IPS-20b (cell line): ENCODE data around the gene MDN1.

ENCODE experiments used
- H3K27ac ChIP-seq: one replicate; pipeline ENCODE4 v1.5.1; 2013; ENCODE audit warnings: low read length
- H3K27me3 ChIP-seq: 2 replicates; pipeline ENCODE4 v1.6.1; 2013; ENCODE audit warnings: mild to moderate bottlenecking, low read length, inconsistent platforms; ENCODE audit not compliant: insufficient read depth
- H3K36me3 ChIP-seq: 2 replicates; pipeline ENCODE4 v1.6.1; 2013; ENCODE audit warnings: low read depth, mild to moderate bottlenecking, inconsistent platforms, low read length, moderate library complexity; ENCODE audit not compliant: insufficient read depth
- H3K4me1 ChIP-seq: 2 replicates; pipeline ENCODE4 v1.6.1; 2013; ENCODE audit warnings: mild to moderate bottlenecking, control low read depth, inconsistent platforms, low read length, moderate library complexity; ENCODE audit not compliant: insufficient read depth
- H3K4me3 ChIP-seq: 2 replicates; pipeline ENCODE4 v1.5.1; 2013; ENCODE audit warnings: mild to moderate bottlenecking, low read length, inconsistent platforms
- H3K9ac ChIP-seq: 2 replicates; pipeline ENCODE4 v1.6.1; 2013; ENCODE audit warnings: low read depth, mild to moderate bottlenecking, inconsistent platforms, low read length, moderate library complexity
- H3K9me3 ChIP-seq: 2 replicates; pipeline ENCODE4 v1.6.1; 2013; ENCODE audit warnings: mild to moderate bottlenecking, low read depth, low read length, inconsistent platforms; ENCODE audit not compliant: insufficient read depth

Gene MDN1

GRCh38 chr6:89711801-89712200 lies 107.8 kb downstream of the MDN1 start:
- peaks cover 97% of the 10 kb centered on the region for H3K36me3 ChIP-seq
- no peak overlapping the region for H3K9ac ChIP-seq
- no peaks in the 10 kb centered on the region for H3K9me3 ChIP-seq

GRCh38 chr6:89708316-89708715 lies 111.3 kb downstream of the MDN1 start:
- no peaks in the 10 kb centered on the region for H3K9me3 ChIP-seq
- H3K36me3 ChIP-seq, result peaks cover 99% of the 10 kb centered on the region
- H3K4me3 ChIP-seq, result no peak overlapping the region
- no peaks in the 10 kb centered on the region for H3K4me1 ChIP-seq
- H3K27ac ChIP-seq, result no peak overlapping the region
- no peak overlapping the region for H3K9ac ChIP-seq
- no peaks in the 10 kb centered on the region for H3K27me3 ChIP-seq

More at GRCh38 chr6:89711801-89712200, 107.8 kb downstream of the MDN1 start:
- Histone ChIP-seq H3K4me1 (no peaks in the 10 kb centered on the region), H3K27me3 (no peaks in the 10 kb centered on the region), H3K4me3 (no peak overlapping the region), H3K27ac (no peak overlapping the region)

GRCh38 chr6:89707766-89708165 lies 111.8 kb downstream of the MDN1 start:
- Histone ChIP-seq H3K4me1 (no peaks in the 10 kb centered on the region), H3K4me3 (no peak overlapping the region), H3K36me3 (peaks cover 99% of the 10 kb centered on the region), H3K27me3 (no peaks in the 10 kb centered on the region), H3K9me3 (no peaks in the 10 kb centered on the region), H3K27ac (no peak overlapping the region), H3K9ac (no peak overlapping the region)

GRCh38 chr6:89706121-89706520 lies 113.5 kb downstream of the MDN1 start:
- Histone ChIP-seq H3K4me1 (no peaks in the 10 kb centered on the region), H3K9ac (no peak overlapping the region), H3K27me3 (no peaks in the 10 kb centered on the region), H3K9me3 (no peaks in the 10 kb centered on the region), H3K36me3 (peaks cover 100% of the 10 kb centered on the region), H3K27ac (no peak overlapping the region), H3K4me3 (no peak overlapping the region)

GRCh38 chr6:89703292-89703691 lies 116.3 kb downstream of the MDN1 start:
- Histone ChIP-seq H3K9ac (no peak overlapping the region), H3K27ac (no peak overlapping the region), H3K4me3 (no peak overlapping the region), H3K27me3 (no peaks in the 10 kb centered on the region), H3K36me3 (peaks cover 100% of the 10 kb centered on the region), H3K9me3 (no peaks in the 10 kb centered on the region), H3K4me1 (no peaks in the 10 kb centered on the region)

GRCh38 chr6:89702349-89702748 lies 117.2 kb downstream of the MDN1 start:
- Histone ChIP-seq H3K9me3 (no peaks in the 10 kb centered on the region), H3K27ac (no peak overlapping the region), H3K4me1 (no peaks in the 10 kb centered on the region), H3K27me3 (no peaks in the 10 kb centered on the region), H3K4me3 (no peak overlapping the region), H3K9ac (no peak overlapping the region), H3K36me3 (peaks cover 100% of the 10 kb centered on the region)

- peaks cover 100% of the 10 kb centered on the region for H3K36me3 ChIP-seq
- no peak overlapping the region for H3K9ac ChIP-seq
- no peaks in the 10 kb centered on the region for H3K27me3 ChIP-seq
- no peak overlapping the region for H3K27ac ChIP-seq
- peaks cover 18% of the 10 kb centered on the region for H3K4me1 ChIP-seq
- H3K4me3 ChIP-seq, result no peak overlapping the region
- H3K9me3 ChIP-seq, result no peaks in the 10 kb centered on the region
These were observed 123.9 kb downstream of the MDN1 start for GRCh38 chr6:89695667-89696066.

GRCh38 chr6:89694428-89694827 lies 125.2 kb downstream of the MDN1 start:
- Histone ChIP-seq H3K27me3 (no peaks in the 10 kb centered on the region), H3K27ac (no peak overlapping the region), H3K36me3 (peaks cover 95% of the 10 kb centered on the region)

GRCh38 chr6:89693207-89693606 lies 126.4 kb downstream of the MDN1 start:
- Histone ChIP-seq H3K27me3 (no peaks in the 10 kb centered on the region), H3K9me3 (no peaks in the 10 kb centered on the region), H3K27ac (peak overlapping the region; percentile 54), H3K4me3 (no peak overlapping the region), H3K9ac (no peak overlapping the region), H3K36me3 (peaks cover 95% of the 10 kb centered on the region), H3K4me1 (peaks cover 40% of the 10 kb centered on the region)

More at GRCh38 chr6:89694428-89694827, 125.2 kb downstream of the MDN1 start:
- Histone ChIP-seq H3K4me3 (no peak overlapping the region), H3K9ac (no peak overlapping the region), H3K4me1 (peaks cover 28% of the 10 kb centered on the region), H3K9me3 (no peaks in the 10 kb centered on the region)

- peaks cover 95% of the 10 kb centered on the region for H3K36me3 ChIP-seq
- H3K27me3 ChIP-seq, result no peaks in the 10 kb centered on the region
- H3K9ac ChIP-seq, result no peak overlapping the region; the same call in 1 of the 2 replicates
- no peak overlapping the region for H3K4me3 ChIP-seq
- H3K27ac ChIP-seq, result peak overlapping the region; percentile 54
- no peaks in the 10 kb centered on the region for H3K9me3 ChIP-seq
- H3K4me1 ChIP-seq, result peaks cover 40% of the 10 kb centered on the region
These were observed 127.3 kb downstream of the MDN1 start for GRCh38 chr6:89692256-89692655.

GRCh38 chr6:89690944-89691324 lies 128.7 kb downstream of the MDN1 start:
- Histone ChIP-seq H3K36me3 (peaks cover 95% of the 10 kb centered on the region), H3K27ac (peak overlapping the region; percentile 91)

GRCh38 chr6:89689732-89690131 lies 129.9 kb downstream of the MDN1 start:
- Histone ChIP-seq H3K27me3 (no peaks in the 10 kb centered on the region), H3K4me1 (peaks cover 40% of the 10 kb centered on the region), H3K9ac (peak overlapping the region; percentile 64), H3K27ac (peak overlapping the region; percentile 53), H3K36me3 (peaks cover 95% of the 10 kb centered on the region), H3K4me3 (peak overlapping the region; percentile 19; the same call in 1 of the 2 replicates), H3K9me3 (no peaks in the 10 kb centered on the region)

More at GRCh38 chr6:89690944-89691324, 128.7 kb downstream of the MDN1 start:
- H3K9me3 ChIP-seq, result no peaks in the 10 kb centered on the region
- H3K9ac ChIP-seq, result peak overlapping the region; percentile 58; the same call in 1 of the 2 replicates
- no peak overlapping the region for H3K4me3 ChIP-seq
- H3K27me3 ChIP-seq, result no peaks in the 10 kb centered on the region
- peaks cover 40% of the 10 kb centered on the region for H3K4me1 ChIP-seq
